Spleen (tissue), 11 donors: ENCODE measurements around the gene LINC00305. TPM values are rescaled to one million over a fixed set of nuclear protein-coding genes. Genes with fewer than 3 reads are reported as not detected.

Experiments
- DNase-seq: peaks from one replicate; pipeline ENCODE4 v3.0.0-alpha.2; 2020
- H3K27ac ChIP-seq, 8 donors: fragments of 200-600 bp; sonication (generic) in 7 of 8; 1 replicate in 4 of 8; 2 replicates in 4 of 8; pipeline versions ENCODE4 v1.5.0 to v1.8.0; 2016 to 2021; ENCODE audit warnings: inconsistent platforms in 4 of 8, mild to moderate bottlenecking in 4 of 8, moderate library complexity in 1 of 8
- H3K27me3 ChIP-seq, 7 donors: fragments of 200-600 bp; sonication (generic) in 6 of 7; replicated peaks in 1 of 7; 1 replicate in 4 of 7; 2 replicates in 3 of 7; pipeline versions ENCODE4 v1.5.0 to v1.8.0; 2016 to 2021; ENCODE audit warnings: inconsistent platforms in 3 of 7, mild to moderate bottlenecking in 1 of 7
- H3K36me3 ChIP-seq, 6 donors: fragments of 200-600 bp; sonication (generic) in 5 of 6; 1 replicate in 4 of 6; 2 replicates in 2 of 6; pipeline versions ENCODE4 v1.5.0 to v1.8.0; 2016 to 2021; ENCODE audit warnings: inconsistent platforms in 2 of 6
- H3K4me1 ChIP-seq, 6 donors: fragments of 200-600 bp; sonication (generic) in 5 of 6; 1 replicate in 3 of 6; 2 replicates in 3 of 6; pipeline versions ENCODE4 v1.5.0 to v1.8.0; 2016 to 2021; ENCODE audit warnings: inconsistent platforms in 3 of 6
- H3K4me3 ChIP-seq, 8 donors: fragments of 200-600 bp; sonication (generic) in 7 of 8; 1 replicate in 4 of 8; 2 replicates in 4 of 8; pipeline versions ENCODE4 v1.5.0 to v1.8.0; 2016 to 2021; ENCODE audit warnings: inconsistent platforms in 4 of 8, mild to moderate bottlenecking in 4 of 8, moderate library complexity in 2 of 8
- H3K9me3 ChIP-seq, 8 donors: fragments of 200-600 bp; sonication (generic) in 7 of 8; 1 replicate in 4 of 8; 2 replicates in 4 of 8; pipeline versions ENCODE4 v1.5.0 to v1.8.0; 2016 to 2021; ENCODE audit warnings: inconsistent platforms in 4 of 8
- POLR2A ChIP-seq, 3 donors: fragments of 450-650 bp; IDR thresholded peaks; one replicate each; pipeline ENCODE4 v1.5.1; 2017; ENCODE audit warnings: antibody characterized with exemption in 3 of 3, mild to moderate bottlenecking in 1 of 3
- POLR2AphosphoS5 ChIP-seq, 3 donors: sonication (generic); formaldehyde crosslinking; IDR thresholded peaks; one replicate each; pipeline ENCODE4 v1.5.1; 2017; ENCODE audit warnings: antibody characterized with exemption in 3 of 3
- WGBS, 5 donors: extraction: QIAGEN DNeasy Blood & Tissue Kit in 3 of 5; methylation state at CpG; one replicate each; pipeline versions ENCODE4 v1.1.5 to v1.1.7; 2013 to 2018; 5-methylcytosine and 5-hydroxymethylcytosine counted together
- intact Hi-C: fragments of 100-400 bp; cut with DNase I; formaldehyde crosslinking; loops from one replicate; pipeline ENCODE4 v1.15.0; 2023; ENCODE audit warnings: low total_unique reads
- polyA plus RNA-seq, 3 donors: library from polyadenylated mRNA; stranded (reverse); fragments of 200-250 nt; gene quantifications; one replicate each; pipeline ENCODE4 v1.2.1, GENCODE V29; 2013
- total RNA-seq, 7 donors: library from RNA; depleted of rRNA in 3 of 7; stranded (reverse); fragments of >200 nt in 3 of 7; fragmentation: NEBNext Ultra II Directional in 4 of 7; extraction: Animal tissue kit (Norgen Biotek cat#: 25700) in 4 of 7; gene quantifications; one replicate each; pipeline versions ENCODE4 v1.1.0 to v1.2.1, GENCODE V29; 2016 to 2021
- TF ChIP-seq, protein P1 (sequence below), 11 experiments: fragments of 200-600 bp in 7 of 11; fragments of 450-650 bp in 4 of 11; sonication (generic) in 4 of 11; IDR thresholded peaks in 8 of 11; conservative IDR thresholded peaks in 3 of 11; 1 replicate in 7 of 11; 2 replicates in 4 of 11; pipeline versions ENCODE4 v1.4.0 to v1.8.0; 2016 to 2021; ENCODE audit warnings: antibody characterized with exemption in 11 of 11, inconsistent platforms in 4 of 11, mild to moderate bottlenecking in 1 of 11
- donor health status: healthy with polysubstance abuse.
- donor health status: DM: no; HTN: no; CAD: no; lungs with moderate emphysema.
- donor health status: DM: no; HTN: no; CAD: no.
- donor health status: Bipolar disorder and iron deficiency.
- donor health status: healthy.
- donor health status: DM: no; HTN: no; CAD: no.
- donor health status: DM: yes; HTN: yes; CAD: no.

Gene LINC00305
- total and polyA plus RNA-seq, 10 donors, result not detected

DNA sequence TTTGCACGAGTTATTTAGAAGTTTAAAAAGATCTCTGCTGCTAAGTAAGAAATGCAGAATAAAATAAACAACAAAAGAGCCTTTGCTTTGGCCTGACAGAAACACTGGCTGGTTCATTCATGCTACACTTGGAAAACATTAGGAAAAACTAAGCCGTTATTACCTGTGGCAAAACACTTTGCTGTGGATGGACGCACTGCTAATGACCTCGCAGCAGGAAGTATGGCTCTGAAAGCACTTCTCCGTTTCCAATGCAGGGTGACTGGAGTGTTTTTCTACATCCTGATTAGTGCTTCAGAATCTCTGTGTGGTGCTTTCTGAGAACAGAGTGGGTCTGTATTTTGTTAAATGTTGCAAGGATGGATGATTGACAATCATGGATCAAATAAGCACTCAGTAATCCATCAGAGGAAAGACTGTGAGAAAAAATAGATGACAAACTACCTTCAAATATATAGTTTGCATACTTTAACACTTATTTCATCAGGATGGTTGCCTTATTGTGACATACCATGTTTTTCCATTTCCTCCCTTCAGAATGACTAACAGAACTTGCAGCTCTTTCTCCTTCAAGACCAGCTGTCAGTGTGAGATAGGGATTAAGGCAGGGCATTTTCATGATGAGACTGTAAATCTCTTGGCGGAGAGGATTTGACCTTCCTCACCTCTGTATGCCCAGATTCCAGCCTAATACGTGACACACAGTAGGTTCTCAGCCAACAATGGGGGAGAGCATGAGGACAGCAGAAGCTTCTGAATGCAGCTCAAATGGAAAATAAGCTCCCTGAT is 38.0 kb downstream of the LINC00305 start:
- no peak overlapping the region for H3K27ac ChIP-seq
- no peaks in the 10 kb centered on the region for H3K4me1 ChIP-seq
- no peak overlapping the region for H3K4me3 ChIP-seq
- intact Hi-C loops, result no loop called here
- H3K9me3 ChIP-seq, result no peaks in the 10 kb centered on the region
- no peak for DNase-seq
- WGBS, 5 donors, result 37 to 45% (median 39%) methylated on average over 7 of the region's 7 CpGs
- H3K36me3 ChIP-seq, result no peaks in the 10 kb centered on the region
- no peaks in the 10 kb centered on the region for H3K27me3 ChIP-seq
- TF ChIP-seq, protein P1, sequence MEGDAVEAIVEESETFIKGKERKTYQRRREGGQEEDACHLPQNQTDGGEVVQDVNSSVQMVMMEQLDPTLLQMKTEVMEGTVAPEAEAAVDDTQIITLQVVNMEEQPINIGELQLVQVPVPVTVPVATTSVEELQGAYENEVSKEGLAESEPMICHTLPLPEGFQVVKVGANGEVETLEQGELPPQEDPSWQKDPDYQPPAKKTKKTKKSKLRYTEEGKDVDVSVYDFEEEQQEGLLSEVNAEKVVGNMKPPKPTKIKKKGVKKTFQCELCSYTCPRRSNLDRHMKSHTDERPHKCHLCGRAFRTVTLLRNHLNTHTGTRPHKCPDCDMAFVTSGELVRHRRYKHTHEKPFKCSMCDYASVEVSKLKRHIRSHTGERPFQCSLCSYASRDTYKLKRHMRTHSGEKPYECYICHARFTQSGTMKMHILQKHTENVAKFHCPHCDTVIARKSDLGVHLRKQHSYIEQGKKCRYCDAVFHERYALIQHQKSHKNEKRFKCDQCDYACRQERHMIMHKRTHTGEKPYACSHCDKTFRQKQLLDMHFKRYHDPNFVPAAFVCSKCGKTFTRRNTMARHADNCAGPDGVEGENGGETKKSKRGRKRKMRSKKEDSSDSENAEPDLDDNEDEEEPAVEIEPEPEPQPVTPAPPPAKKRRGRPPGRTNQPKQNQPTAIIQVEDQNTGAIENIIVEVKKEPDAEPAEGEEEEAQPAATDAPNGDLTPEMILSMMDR (IDR thresholded peaks at IDR 0.05 in 8 of 11, conservative IDR thresholded peaks at IDR 0.05 in 3 of 11), result no peak
- TF ChIP-seq POLR2AphosphoS5 (IDR thresholded peaks at IDR 0.05) (no peak), POLR2A (IDR thresholded peaks at IDR 0.05) (no peak)

DNA sequence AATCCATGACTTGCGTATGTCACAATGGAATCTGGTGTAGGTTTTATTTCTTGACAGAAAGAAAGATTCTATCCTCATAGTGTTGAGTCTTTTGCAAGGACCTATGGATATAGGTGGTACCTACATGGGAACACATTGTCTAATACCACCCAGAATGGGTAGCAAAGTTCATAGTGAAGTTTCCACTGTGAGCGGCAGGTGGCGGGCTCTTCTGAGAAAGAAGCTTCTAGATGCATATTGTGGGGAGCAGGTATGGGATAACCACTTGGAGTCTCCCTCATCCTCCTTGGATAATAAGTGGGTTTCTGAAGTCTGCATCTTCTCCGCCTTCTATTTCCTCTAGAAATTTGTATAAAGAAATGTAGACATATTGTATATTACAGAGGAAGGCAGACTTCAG is 44.9 kb downstream of the LINC00305 start:
- TF ChIP-seq, protein P1 (IDR thresholded peaks at IDR 0.05 in 8 of 11, conservative IDR thresholded peaks at IDR 0.05 in 3 of 11), result no peak
- TF ChIP-seq POLR2A (IDR thresholded peaks at IDR 0.05), result no peak
- no peak for TF ChIP-seq POLR2AphosphoS5 (IDR thresholded peaks at IDR 0.05)
- no peak for DNase-seq
- no peaks in the 10 kb centered on the region for H3K27me3 ChIP-seq

DNA sequence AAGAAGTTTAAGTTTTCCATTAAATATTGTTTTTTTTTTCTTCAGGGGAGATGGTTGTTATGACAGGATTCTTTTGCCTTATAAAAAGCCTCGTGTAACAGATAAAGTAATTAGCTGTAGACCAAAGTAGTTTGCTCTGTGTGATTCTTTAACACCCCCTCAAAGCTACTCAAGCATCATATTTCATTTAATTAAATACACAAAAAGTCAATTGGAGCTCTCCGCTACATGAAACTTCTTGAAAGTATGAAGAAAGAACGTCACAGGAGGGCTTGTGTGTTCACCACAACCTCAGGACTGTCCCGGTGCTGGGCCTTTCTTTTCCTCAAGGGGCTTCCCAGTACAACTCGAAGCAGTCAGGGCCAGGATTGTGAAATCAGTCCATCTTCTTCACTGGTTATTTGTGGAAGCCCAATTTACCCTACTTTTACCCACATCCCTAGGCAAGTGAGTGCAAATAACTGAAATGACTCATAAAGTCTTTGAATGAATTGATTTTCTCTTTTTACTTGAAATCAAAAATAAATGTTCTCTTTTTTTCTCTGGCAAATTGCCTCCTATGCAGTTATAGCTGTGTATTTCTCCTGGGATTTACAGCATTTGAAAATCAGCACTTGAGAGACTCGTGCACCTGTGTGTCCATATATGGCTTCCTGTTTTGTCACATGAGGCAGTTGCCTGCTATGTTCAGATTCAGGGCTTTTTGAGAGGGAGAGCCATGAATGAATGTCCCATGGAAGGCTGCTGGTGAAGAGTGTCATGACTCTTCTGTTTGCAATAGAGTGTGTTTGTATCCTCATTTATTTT is 48.6 kb downstream of the LINC00305 start:
- intact Hi-C loops, result no loop called here
- Histone ChIP-seq H3K4me3 (no peak overlapping the region), H3K4me1 (no peaks in the 10 kb centered on the region), H3K27me3 (no peaks in the 10 kb centered on the region), H3K27ac (no peak overlapping the region), H3K9me3 (no peaks in the 10 kb centered on the region), H3K36me3 (no peaks in the 10 kb centered on the region)
- 41 to 63% (median 50%) methylated on average over 6 of the region's 6 CpGs for WGBS, 5 donors
- TF ChIP-seq, protein P1 (IDR thresholded peaks at IDR 0.05 in 8 of 11, conservative IDR thresholded peaks at IDR 0.05 in 3 of 11), result no peak
- TF ChIP-seq POLR2AphosphoS5 (IDR thresholded peaks at IDR 0.05), result no peak
- no peak for TF ChIP-seq POLR2A (IDR thresholded peaks at IDR 0.05)
- DNase-seq, result no peak

More for the DNA sequence above, 44.9 kb downstream of the LINC00305 start:
- Histone ChIP-seq H3K4me3 (no peak overlapping the region), H3K36me3 (no peaks in the 10 kb centered on the region), H3K4me1 (no peaks in the 10 kb centered on the region), H3K27ac (no peak overlapping the region), H3K9me3 (no peaks in the 10 kb centered on the region)
- 88 to 97% (median 95%) methylated on average over 4 of the region's 4 CpGs for WGBS, 5 donors
- intact Hi-C loops, result no loop called here

DNA sequence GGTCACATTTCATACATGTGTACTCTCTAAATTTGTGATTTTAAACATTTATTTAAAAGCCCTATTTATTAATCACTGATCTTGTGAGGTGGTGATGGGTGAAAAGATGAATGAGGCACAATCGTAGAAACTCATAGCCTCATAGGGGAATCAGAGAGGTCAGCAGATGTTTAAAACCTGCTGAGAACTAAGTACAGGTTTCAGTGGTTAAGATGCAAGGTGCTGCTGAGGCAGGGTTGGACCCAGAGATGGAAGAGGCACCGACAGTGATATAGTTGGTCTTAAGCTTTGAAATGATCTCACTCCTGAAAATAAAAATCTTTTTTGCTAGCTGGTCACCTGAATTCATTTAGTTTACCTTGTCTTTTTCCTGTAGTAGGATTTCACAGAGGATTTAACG is 49.6 kb downstream of the LINC00305 start:
- intact Hi-C loops, result no loop called here
- H3K4me3 ChIP-seq, result no peak overlapping the region
- no peaks in the 10 kb centered on the region for H3K4me1 ChIP-seq
- H3K27ac ChIP-seq, result no peak overlapping the region
- no peak for DNase-seq
- H3K27me3 ChIP-seq, result no peaks in the 10 kb centered on the region
- no peaks in the 10 kb centered on the region for H3K36me3 ChIP-seq
- no peak for TF ChIP-seq POLR2A (IDR thresholded peaks at IDR 0.05)
- no peak for TF ChIP-seq POLR2AphosphoS5 (IDR thresholded peaks at IDR 0.05)
- TF ChIP-seq, protein P1 (IDR thresholded peaks at IDR 0.05 in 8 of 11, conservative IDR thresholded peaks at IDR 0.05 in 3 of 11), result no peak
- 85 to 92% (median 88%) methylated on average over 3 of the region's 3 CpGs for WGBS, 5 donors
- no peaks in the 10 kb centered on the region for H3K9me3 ChIP-seq
